GM23338 (cell line): ENCODE data around the gene GRK4. TPM values are rescaled to one million over a fixed set of nuclear protein-coding genes. Genes with fewer than 3 reads are reported as not detected.

ENCODE experiments used
- ATAC-seq: fragments of 200-7000 bp; cut with Tn5 transposase; 3 replicates; pipeline ENCODE4 v1.9.1; 2020
- DNase-seq: peaks from one replicate; pipeline ENCODE4 v3.0.0-alpha.2; 2015; ENCODE audit warnings: low spot score
- H2AFZ ChIP-seq: fragments of 200-600 bp; sonication (generic); 2 replicates; pipeline ENCODE4 v1.8.0; 2016; ENCODE audit warnings: antibody characterized with exemption, mild to moderate bottlenecking, moderate library complexity
- H3F3A ChIP-seq: fragments of 200-600 bp; sonication (generic); replicated peaks from 2 replicates; pipeline ENCODE4 v1.8.0; 2017; ENCODE audit warnings: antibody characterized with exemption, mixed run types, low read depth
- H3K27ac ChIP-seq: fragments of 200-600 bp; sonication (generic); 2 replicates; pipeline ENCODE4 v1.6.1; 2016; ENCODE audit warnings: low read depth
- H3K27me3 ChIP-seq: fragments of 200-600 bp; sonication (generic); 2 replicates; pipeline ENCODE4 v1.8.0; 2016; ENCODE audit warnings: mild to moderate bottlenecking, mixed run types, moderate library complexity; ENCODE audit not compliant: insufficient read depth
- H3K36me3 ChIP-seq: fragments of 200-600 bp; sonication (generic); 2 replicates; pipeline ENCODE4 v1.8.0; 2016; ENCODE audit warnings: mild to moderate bottlenecking; ENCODE audit not compliant: insufficient read depth
- H3K4me1 ChIP-seq: fragments of 200-600 bp; sonication (generic); 2 replicates; pipeline ENCODE4 v1.8.0; 2016; ENCODE audit warnings: mild to moderate bottlenecking, moderate library complexity; ENCODE audit not compliant: insufficient read depth
- H3K4me2 ChIP-seq: fragments of 200-600 bp; sonication (generic); 2 replicates; pipeline ENCODE4 v1.7.1; 2017; ENCODE audit warnings: mixed run types
- H3K4me3 ChIP-seq: fragments of 200-600 bp; sonication (generic); 2 replicates; pipeline ENCODE4 v1.6.1; 2016; ENCODE audit warnings: mixed run types
- H3K79me2 ChIP-seq: fragments of 200-600 bp; sonication (generic); replicated peaks from 2 replicates; pipeline ENCODE4 v1.8.0; 2017; ENCODE audit warnings: mild to moderate bottlenecking; ENCODE audit not compliant: insufficient read depth
- H3K9me2 ChIP-seq: fragments of 200-600 bp; sonication (generic); 2 replicates; pipeline ENCODE4 v1.8.0; 2017; ENCODE audit not compliant: insufficient read depth
- H4K20me1 ChIP-seq: fragments of 200-600 bp; sonication (generic); replicated peaks from 2 replicates; pipeline ENCODE4 v1.8.0; 2017; ENCODE audit warnings: mild to moderate bottlenecking; ENCODE audit not compliant: insufficient read depth
- H3K27ac Mint-ChIP-seq: 2 replicates; pipeline ENCODE4 v1.8.0; 2020; ENCODE audit warnings: inconsistent platforms, mild to moderate bottlenecking, moderate library complexity, mixed read lengths
- H3K27me3 Mint-ChIP-seq: 3 replicates; pipeline ENCODE4 v1.8.0; 2022; ENCODE audit warnings: low read depth, mild to moderate bottlenecking, moderate library complexity, mixed read lengths, inconsistent platforms; ENCODE audit not compliant: insufficient read depth, poor library complexity
- H3K36me3 Mint-ChIP-seq: 3 replicates; pipeline ENCODE4 v1.8.0; 2021; ENCODE audit warnings: low read depth, mild to moderate bottlenecking, inconsistent platforms, moderate library complexity, mixed read lengths
- H3K4me1 Mint-ChIP-seq: 3 replicates; pipeline ENCODE4 v1.8.0; 2020; ENCODE audit warnings: mild to moderate bottlenecking, inconsistent platforms, mixed read lengths
- H3K4me3 Mint-ChIP-seq: 3 replicates; pipeline ENCODE4 v1.8.0; 2021; ENCODE audit warnings: moderate library complexity, mild to moderate bottlenecking, inconsistent platforms, mixed read lengths
- H3K9me3 Mint-ChIP-seq: 3 replicates; pipeline ENCODE4 v1.8.0; 2020; ENCODE audit warnings: moderate library complexity, mild to moderate bottlenecking, inconsistent platforms, mixed read lengths
- CREB1 ChIP-seq: fragments of 250-450 bp; sonication (Bioruptor Pico); IDR thresholded peaks from 2 replicates; pipeline ENCODE4 v1.5.0; 2020; ENCODE audit warnings: low read depth, mild to moderate bottlenecking, moderate library complexity
- EZH2 ChIP-seq: fragments of 200-600 bp; sonication (generic); IDR thresholded peaks from one replicate; pipeline ENCODE4 v1.8.0; 2017; ENCODE audit warnings: antibody characterized with exemption, mild to moderate bottlenecking, low read depth; ENCODE audit not compliant: unreplicated experiment
- EZH2phosphoT487 ChIP-seq: fragments of 200-600 bp; sonication (generic); IDR thresholded peaks from one replicate; pipeline ENCODE4 v1.8.1; 2018; ENCODE audit warnings: antibody characterized with exemption; ENCODE audit not compliant: unreplicated experiment
- JUNB ChIP-seq: IDR thresholded peaks from one replicate; pipeline ENCODE4 v1.6.1; 2016; ENCODE audit warnings: antibody characterized with exemption; ENCODE audit not compliant: unreplicated experiment
- NANOG ChIP-seq: IDR thresholded peaks from 2 replicates; pipeline ENCODE4 v1.6.1; 2016; ENCODE audit warnings: antibody characterized with exemption, borderline replicate concordance
- POLR2AphosphoS5 ChIP-seq: IDR thresholded peaks from 2 replicates; pipeline ENCODE4 v1.6.1; 2016; ENCODE audit warnings: antibody characterized with exemption, low read depth
- STAT1 ChIP-seq: IDR thresholded peaks from one replicate; pipeline ENCODE4 v1.6.1; 2016; ENCODE audit warnings: antibody characterized with exemption; ENCODE audit not compliant: unreplicated experiment
- ZNF114 ChIP-seq: fragments of 250-450 bp; sonication (Bioruptor Pico); IDR thresholded peaks from 2 replicates; pipeline ENCODE4 v1.5.0; 2020; ENCODE audit warnings: mild to moderate bottlenecking, moderate library complexity
- ZNF331 ChIP-seq: fragments of 250-450 bp; sonication (Bioruptor Pico); IDR thresholded peaks from 2 replicates; pipeline ENCODE4 v1.5.0; 2020; ENCODE audit warnings: low read depth, mild to moderate bottlenecking, moderate library complexity
- polyA plus RNA-seq: library from polyadenylated mRNA; unstranded; fragments of >200 nt; fragmentation: Nextera tagmentation; extraction: Ambion mirVana; gene quantifications from 2 replicates; pipeline ENCODE4 v1.2.1, GENCODE V29; 2016
- total RNA-seq: library from RNA; depleted of rRNA; stranded (reverse); fragments of >200 nt; shearing (Covaris generic); gene quantifications from 2 replicates; pipeline ENCODE4 v1.2.3, GENCODE V29; 2014
- TF ChIP-seq, protein P1 (sequence below): IDR thresholded peaks from one replicate; pipeline ENCODE4 v1.6.1; 2018; ENCODE audit warnings: antibody characterized with exemption; ENCODE audit not compliant: unreplicated experiment
- TF ChIP-seq, protein P2 (sequence below): IDR thresholded peaks from 2 replicates; pipeline ENCODE4 v1.6.1; 2016; ENCODE audit warnings: antibody characterized with exemption
- TF ChIP-seq, protein P3 (sequence below), 2 experiments: fragments of 200-600 bp in 1 of 2; sonication (generic) in 1 of 2; conservative IDR thresholded peaks; 2 replicates each; pipeline versions ENCODE4 v1.5.1 to v1.6.1; 2016 to 2017; ENCODE audit warnings: antibody characterized with exemption in 2 of 2, low read depth in 2 of 2, mild to moderate bottlenecking in 2 of 2, moderate library complexity in 1 of 2
- TF ChIP-seq, protein P4 (sequence below): fragments of 250-450 bp; sonication (Bioruptor Pico); IDR thresholded peaks from 2 replicates; pipeline ENCODE4 v1.5.0; 2020; ENCODE audit warnings: mild to moderate bottlenecking, moderate library complexity

Gene GRK4
- total and polyA plus RNA-seq, 2 experiments from 2014 or later = 1.3 to 1.4 TPM

DNA sequence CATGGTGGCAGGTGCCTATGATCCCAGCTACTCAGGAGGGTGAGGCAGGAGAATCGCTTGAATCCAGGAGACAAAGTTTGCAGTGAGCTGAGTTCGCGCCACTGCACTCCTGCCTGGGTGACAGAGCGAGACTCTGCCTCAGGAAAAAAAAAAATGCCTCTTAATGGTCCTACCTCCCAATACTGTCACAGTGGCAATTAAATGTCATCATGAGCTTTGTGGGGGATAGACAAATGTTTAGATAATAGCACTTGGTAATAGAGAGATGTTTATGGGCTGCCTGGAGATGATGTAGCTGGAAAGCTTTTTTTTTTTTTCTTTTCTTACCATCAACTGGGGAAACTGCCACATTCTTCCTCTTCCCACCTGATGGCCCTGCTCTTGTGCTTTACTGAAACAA, 33.0 kb downstream of the GRK4 start:
- no peak overlapping the region for H3K4me3 Mint-ChIP-seq
- TF ChIP-seq ZNF331 (CRISPR knock-in tag) = no peak
- TF ChIP-seq, protein P1, sequence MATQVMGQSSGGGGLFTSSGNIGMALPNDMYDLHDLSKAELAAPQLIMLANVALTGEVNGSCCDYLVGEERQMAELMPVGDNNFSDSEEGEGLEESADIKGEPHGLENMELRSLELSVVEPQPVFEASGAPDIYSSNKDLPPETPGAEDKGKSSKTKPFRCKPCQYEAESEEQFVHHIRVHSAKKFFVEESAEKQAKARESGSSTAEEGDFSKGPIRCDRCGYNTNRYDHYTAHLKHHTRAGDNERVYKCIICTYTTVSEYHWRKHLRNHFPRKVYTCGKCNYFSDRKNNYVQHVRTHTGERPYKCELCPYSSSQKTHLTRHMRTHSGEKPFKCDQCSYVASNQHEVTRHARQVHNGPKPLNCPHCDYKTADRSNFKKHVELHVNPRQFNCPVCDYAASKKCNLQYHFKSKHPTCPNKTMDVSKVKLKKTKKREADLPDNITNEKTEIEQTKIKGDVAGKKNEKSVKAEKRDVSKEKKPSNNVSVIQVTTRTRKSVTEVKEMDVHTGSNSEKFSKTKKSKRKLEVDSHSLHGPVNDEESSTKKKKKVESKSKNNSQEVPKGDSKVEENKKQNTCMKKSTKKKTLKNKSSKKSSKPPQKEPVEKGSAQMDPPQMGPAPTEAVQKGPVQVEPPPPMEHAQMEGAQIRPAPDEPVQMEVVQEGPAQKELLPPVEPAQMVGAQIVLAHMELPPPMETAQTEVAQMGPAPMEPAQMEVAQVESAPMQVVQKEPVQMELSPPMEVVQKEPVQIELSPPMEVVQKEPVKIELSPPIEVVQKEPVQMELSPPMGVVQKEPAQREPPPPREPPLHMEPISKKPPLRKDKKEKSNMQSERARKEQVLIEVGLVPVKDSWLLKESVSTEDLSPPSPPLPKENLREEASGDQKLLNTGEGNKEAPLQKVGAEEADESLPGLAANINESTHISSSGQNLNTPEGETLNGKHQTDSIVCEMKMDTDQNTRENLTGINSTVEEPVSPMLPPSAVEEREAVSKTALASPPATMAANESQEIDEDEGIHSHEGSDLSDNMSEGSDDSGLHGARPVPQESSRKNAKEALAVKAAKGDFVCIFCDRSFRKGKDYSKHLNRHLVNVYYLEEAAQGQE = no peak
- no peak for TF ChIP-seq CREB1 (CRISPR knock-in tag)
- no peak for TF ChIP-seq JUNB
- TF ChIP-seq, protein P2, sequence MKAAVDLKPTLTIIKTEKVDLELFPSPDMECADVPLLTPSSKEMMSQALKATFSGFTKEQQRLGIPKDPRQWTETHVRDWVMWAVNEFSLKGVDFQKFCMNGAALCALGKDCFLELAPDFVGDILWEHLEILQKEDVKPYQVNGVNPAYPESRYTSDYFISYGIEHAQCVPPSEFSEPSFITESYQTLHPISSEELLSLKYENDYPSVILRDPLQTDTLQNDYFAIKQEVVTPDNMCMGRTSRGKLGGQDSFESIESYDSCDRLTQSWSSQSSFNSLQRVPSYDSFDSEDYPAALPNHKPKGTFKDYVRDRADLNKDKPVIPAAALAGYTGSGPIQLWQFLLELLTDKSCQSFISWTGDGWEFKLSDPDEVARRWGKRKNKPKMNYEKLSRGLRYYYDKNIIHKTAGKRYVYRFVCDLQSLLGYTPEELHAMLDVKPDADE = no peak
- TF ChIP-seq EZH2phosphoT487 = no peak
- TF ChIP-seq, protein P3, sequence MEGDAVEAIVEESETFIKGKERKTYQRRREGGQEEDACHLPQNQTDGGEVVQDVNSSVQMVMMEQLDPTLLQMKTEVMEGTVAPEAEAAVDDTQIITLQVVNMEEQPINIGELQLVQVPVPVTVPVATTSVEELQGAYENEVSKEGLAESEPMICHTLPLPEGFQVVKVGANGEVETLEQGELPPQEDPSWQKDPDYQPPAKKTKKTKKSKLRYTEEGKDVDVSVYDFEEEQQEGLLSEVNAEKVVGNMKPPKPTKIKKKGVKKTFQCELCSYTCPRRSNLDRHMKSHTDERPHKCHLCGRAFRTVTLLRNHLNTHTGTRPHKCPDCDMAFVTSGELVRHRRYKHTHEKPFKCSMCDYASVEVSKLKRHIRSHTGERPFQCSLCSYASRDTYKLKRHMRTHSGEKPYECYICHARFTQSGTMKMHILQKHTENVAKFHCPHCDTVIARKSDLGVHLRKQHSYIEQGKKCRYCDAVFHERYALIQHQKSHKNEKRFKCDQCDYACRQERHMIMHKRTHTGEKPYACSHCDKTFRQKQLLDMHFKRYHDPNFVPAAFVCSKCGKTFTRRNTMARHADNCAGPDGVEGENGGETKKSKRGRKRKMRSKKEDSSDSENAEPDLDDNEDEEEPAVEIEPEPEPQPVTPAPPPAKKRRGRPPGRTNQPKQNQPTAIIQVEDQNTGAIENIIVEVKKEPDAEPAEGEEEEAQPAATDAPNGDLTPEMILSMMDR (conservative IDR thresholded peaks at IDR 0.05; ENCODE audit: low read depth in 2 of 2) = no peak
- no peak for TF ChIP-seq NANOG
- no peak for TF ChIP-seq POLR2AphosphoS5
- TF ChIP-seq STAT1 = no peak
- TF ChIP-seq EZH2 = no peak
- TF ChIP-seq, protein P4, sequence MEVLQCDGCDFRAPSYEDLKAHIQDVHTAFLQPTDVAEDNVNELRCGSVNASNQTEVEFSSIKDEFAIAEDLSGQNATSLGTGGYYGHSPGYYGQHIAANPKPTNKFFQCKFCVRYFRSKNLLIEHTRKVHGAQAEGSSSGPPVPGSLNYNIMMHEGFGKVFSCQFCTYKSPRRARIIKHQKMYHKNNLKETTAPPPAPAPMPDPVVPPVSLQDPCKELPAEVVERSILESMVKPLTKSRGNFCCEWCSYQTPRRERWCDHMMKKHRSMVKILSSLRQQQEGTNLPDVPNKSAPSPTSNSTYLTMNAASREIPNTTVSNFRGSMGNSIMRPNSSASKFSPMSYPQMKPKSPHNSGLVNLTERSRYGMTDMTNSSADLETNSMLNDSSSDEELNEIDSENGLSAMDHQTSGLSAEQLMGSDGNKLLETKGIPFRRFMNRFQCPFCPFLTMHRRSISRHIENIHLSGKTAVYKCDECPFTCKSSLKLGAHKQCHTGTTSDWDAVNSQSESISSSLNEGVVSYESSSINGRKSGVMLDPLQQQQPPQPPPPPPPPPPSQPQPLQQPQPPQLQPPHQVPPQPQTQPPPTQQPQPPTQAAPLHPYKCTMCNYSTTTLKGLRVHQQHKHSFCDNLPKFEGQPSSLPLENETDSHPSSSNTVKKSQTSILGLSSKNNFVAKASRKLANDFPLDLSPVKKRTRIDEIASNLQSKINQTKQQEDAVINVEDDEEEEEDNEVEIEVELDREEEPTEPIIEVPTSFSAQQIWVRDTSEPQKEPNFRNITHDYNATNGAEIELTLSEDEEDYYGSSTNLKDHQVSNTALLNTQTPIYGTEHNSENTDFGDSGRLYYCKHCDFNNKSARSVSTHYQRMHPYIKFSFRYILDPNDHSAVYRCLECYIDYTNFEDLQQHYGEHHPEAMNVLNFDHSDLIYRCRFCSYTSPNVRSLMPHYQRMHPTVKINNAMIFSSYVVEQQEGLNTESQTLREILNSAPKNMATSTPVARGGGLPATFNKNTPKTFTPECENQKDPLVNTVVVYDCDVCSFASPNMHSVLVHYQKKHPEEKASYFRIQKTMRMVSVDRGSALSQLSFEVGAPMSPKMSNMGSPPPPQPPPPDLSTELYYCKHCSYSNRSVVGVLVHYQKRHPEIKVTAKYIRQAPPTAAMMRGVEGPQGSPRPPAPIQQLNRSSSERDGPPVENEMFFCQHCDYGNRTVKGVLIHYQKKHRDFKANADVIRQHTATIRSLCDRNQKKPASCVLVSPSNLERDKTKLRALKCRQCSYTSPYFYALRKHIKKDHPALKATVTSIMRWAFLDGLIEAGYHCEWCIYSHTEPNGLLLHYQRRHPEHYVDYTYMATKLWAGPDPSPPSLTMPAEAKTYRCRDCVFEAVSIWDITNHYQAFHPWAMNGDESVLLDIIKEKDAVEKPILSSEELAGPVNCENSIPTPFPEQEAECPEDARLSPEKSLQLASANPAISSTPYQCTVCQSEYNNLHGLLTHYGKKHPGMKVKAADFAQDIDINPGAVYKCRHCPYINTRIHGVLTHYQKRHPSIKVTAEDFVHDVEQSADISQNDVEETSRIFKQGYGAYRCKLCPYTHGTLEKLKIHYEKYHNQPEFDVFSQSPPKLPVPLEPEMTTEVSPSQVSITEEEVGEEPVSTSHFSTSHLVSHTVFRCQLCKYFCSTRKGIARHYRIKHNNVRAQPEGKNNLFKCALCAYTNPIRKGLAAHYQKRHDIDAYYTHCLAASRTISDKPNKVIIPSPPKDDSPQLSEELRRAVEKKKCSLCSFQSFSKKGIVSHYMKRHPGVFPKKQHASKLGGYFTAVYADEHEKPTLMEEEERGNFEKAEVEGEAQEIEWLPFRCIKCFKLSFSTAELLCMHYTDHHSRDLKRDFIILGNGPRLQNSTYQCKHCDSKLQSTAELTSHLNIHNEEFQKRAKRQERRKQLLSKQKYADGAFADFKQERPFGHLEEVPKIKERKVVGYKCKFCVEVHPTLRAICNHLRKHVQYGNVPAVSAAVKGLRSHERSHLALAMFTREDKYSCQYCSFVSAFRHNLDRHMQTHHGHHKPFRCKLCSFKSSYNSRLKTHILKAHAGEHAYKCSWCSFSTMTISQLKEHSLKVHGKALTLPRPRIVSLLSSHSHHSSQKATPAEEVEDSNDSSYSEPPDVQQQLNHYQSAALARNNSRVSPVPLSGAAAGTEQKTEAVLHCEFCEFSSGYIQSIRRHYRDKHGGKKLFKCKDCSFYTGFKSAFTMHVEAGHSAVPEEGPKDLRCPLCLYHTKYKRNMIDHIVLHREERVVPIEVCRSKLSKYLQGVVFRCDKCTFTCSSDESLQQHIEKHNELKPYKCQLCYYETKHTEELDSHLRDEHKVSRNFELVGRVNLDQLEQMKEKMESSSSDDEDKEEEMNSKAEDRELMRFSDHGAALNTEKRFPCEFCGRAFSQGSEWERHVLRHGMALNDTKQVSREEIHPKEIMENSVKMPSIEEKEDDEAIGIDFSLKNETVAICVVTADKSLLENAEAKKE = no peak
- TF ChIP-seq ZNF114 (CRISPR knock-in tag) = no peak
- DNase-seq = no peak

More for the DNA sequence above, 33.0 kb downstream of the GRK4 start:
- Mint-ChIP-seq H3K27me3 (no peaks in the 10 kb centered on the region), H3K36me3 (no peaks in the 10 kb centered on the region), H3K4me1 (no peaks in the 10 kb centered on the region), H3K9me3 (no peaks in the 10 kb centered on the region), H3K27ac (no peak overlapping the region)
- H3K27ac ChIP-seq = no peak overlapping the region
- no peak overlapping the region for H3K4me2 ChIP-seq
- H3K9me2 ChIP-seq = no peaks in the 10 kb centered on the region
- no peak overlapping the region for H3K4me3 ChIP-seq
- no peaks in the 10 kb centered on the region for H3K27me3 ChIP-seq
- ATAC-seq = no peak
- no peaks in the 10 kb centered on the region for H3K79me2 ChIP-seq
- H3F3A ChIP-seq = no peaks in the 10 kb centered on the region
- no peaks in the 10 kb centered on the region for H3K4me1 ChIP-seq
- H2AFZ ChIP-seq = no peak overlapping the region
- no peaks in the 10 kb centered on the region for H4K20me1 ChIP-seq
- H3K36me3 ChIP-seq = no peaks in the 10 kb centered on the region
